ENCODE data around the gene EXO1. TPM values are rescaled to one million over a fixed set of nuclear protein-coding genes. Genes with fewer than 3 reads are reported as not detected.

The EXO1 gene
- total and polyA plus RNA-seq, 2 donors (not counting 3 experiments of a cell fraction or from before 2014, with no cell fraction given), result 4.1 to 23.5 TPM

DNA sequence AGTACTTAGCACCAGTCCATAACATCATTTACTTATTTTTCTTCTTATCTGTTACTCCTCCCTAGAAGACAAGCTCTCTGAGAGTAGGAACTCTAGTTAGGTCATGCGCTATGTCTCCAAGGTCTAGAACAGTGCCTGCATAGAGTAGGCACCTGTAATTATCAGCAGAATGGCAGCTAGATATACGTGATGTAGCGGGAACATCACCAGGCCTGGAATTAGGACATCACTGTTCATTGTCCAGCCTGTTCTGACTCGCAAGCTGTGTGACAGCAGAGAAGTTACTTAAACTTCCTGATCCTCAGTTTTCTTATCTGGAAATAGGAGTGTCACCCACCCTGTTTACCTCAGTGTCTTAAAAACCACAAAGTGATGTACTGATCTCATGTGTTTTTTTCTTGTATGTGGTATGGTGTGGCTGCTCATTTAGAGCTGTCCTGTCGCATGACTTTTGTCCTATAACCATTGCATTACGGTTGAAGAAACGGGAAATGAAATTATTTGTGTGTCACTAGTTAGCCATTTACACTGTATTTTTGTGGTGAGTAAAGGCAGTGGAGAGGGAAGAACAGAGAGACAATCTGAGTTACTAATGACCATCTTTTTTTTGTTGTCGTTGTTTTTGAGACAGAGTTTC, 37.1 kb upstream of the EXO1 start:
- ChIA-PET CTCF (interaction anchor here (1.3 kb wide), 1 partner anchor 15 kb away, joined by 4 read pairs; no protein-coding TSS in a partner anchor), POLR2A (no interaction called here)
- H3K27ac ChIP-seq (ENCODE audit: insufficient read depth, low read depth, low read length), result no peak overlapping the region
- intact Hi-C loops (cut with micrococcal nuclease) (no loop called here), dilution Hi-C loops (cut with MboI; ENCODE audit: extremely low pct_ligation_motif_present, low sequenced_read_pairs) (no loop called here)
- no peaks in the 10 kb centered on the region for H4K20me1 ChIP-seq (replicated peaks; ENCODE audit: control insufficient read depth, extremely low read depth, insufficient read depth, low read length)
- no peaks in the 10 kb centered on the region for H3K36me3 ChIP-seq (ENCODE audit: control insufficient read depth in 2 of 2, extremely low read depth in 1 of 2, insufficient read depth in 2 of 2, low read length in 2 of 2)
- no peaks in the 10 kb centered on the region for H3K79me2 ChIP-seq (ENCODE audit: control insufficient read depth, insufficient read depth, low read length)
- H3K9me1 ChIP-seq (replicated peaks; ENCODE audit: control insufficient read depth, extremely low read depth, insufficient read depth, low read length), result no peaks in the 10 kb centered on the region
- no peak for TF ChIP-seq FOS (IDR thresholded peaks at IDR 0.05; ENCODE audit: borderline replicate concordance, insufficient read depth, low read length)
- TF ChIP-seq GATA2 (IDR thresholded peaks at IDR 0.05; ENCODE audit: insufficient read depth, insufficient read length, low read depth, low read length), result no peak
- TF ChIP-seq, protein P1, sequence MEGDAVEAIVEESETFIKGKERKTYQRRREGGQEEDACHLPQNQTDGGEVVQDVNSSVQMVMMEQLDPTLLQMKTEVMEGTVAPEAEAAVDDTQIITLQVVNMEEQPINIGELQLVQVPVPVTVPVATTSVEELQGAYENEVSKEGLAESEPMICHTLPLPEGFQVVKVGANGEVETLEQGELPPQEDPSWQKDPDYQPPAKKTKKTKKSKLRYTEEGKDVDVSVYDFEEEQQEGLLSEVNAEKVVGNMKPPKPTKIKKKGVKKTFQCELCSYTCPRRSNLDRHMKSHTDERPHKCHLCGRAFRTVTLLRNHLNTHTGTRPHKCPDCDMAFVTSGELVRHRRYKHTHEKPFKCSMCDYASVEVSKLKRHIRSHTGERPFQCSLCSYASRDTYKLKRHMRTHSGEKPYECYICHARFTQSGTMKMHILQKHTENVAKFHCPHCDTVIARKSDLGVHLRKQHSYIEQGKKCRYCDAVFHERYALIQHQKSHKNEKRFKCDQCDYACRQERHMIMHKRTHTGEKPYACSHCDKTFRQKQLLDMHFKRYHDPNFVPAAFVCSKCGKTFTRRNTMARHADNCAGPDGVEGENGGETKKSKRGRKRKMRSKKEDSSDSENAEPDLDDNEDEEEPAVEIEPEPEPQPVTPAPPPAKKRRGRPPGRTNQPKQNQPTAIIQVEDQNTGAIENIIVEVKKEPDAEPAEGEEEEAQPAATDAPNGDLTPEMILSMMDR (IDR thresholded peaks at IDR 0.05; ENCODE audit: extremely low read depth in 1 of 2, insufficient read depth in 1 of 2, low read depth in 1 of 2, low read length in 2 of 2), result no peak
- TF ChIP-seq POLR2AphosphoS5 (IDR thresholded peaks at IDR 0.05; ENCODE audit: insufficient read depth, low read depth, low read length), result no peak
- TF ChIP-seq, protein P2, sequence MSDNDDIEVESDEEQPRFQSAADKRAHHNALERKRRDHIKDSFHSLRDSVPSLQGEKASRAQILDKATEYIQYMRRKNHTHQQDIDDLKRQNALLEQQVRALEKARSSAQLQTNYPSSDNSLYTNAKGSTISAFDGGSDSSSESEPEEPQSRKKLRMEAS (IDR thresholded peaks at IDR 0.05; ENCODE audit: insufficient read depth, insufficient read length), result no peak
- TF ChIP-seq EZH2 (IDR thresholded peaks at IDR 0.05; ENCODE audit: borderline replicate concordance, low read depth, low read length, severe bottlenecking), result no peak
- no peak for TF ChIP-seq MYC (IDR thresholded peaks at IDR 0.05; ENCODE audit: low read depth, low read length)
- TF ChIP-seq JUN (IDR thresholded peaks at IDR 0.05; ENCODE audit: borderline replicate concordance, insufficient read depth, insufficient read length, low read depth), result no peak
- no peak for TF ChIP-seq POLR2A (IDR thresholded peaks at IDR 0.05; ENCODE audit: low read depth, low read length)
- no peak overlapping the region for H3K4me3 ChIP-seq (replicated peaks in 1 of 3; ENCODE audit: insufficient read depth in 1 of 3, low read depth in 1 of 3, low read length in 3 of 3)
- H2AFZ ChIP-seq (ENCODE audit: low read depth, low read length), result no peak overlapping the region
- no peak for FAIRE-seq
- BruUV-seq (replicated peaks), result no TSS peak
- no peak for DNase-seq (ENCODE audit: low read depth, low spot score)
- H3K9ac ChIP-seq (replicated peaks; ENCODE audit: extremely low read depth, insufficient read depth, low read length), result no peak overlapping the region
- H3K4me1 ChIP-seq (ENCODE audit: control insufficient read depth, extremely low read depth, insufficient read depth, low read length), result no peaks in the 10 kb centered on the region
- no peak overlapping the region for H3K4me2 ChIP-seq (ENCODE audit: insufficient read depth, low read length)
- no peaks in the 10 kb centered on the region for H3K9me3 ChIP-seq (replicated peaks; ENCODE audit: control insufficient read depth, insufficient read depth, low read length)
- H3K27me3 ChIP-seq (ENCODE audit: control insufficient read depth in 2 of 2, insufficient read depth in 2 of 2, low read length in 2 of 2), result no peaks in the 10 kb centered on the region
